Activated T-cell treated with anti-CD3 and anti-CD28 coated beads, Interleukin-2, amount 50 U/mL, for 72 hours (primary cell): ENCODE results near the gene COP1. TPM values are rescaled to one million over a fixed set of nuclear protein-coding genes. Genes with fewer than 3 reads are reported as not detected.

Experiments
- ATAC-seq, 2 donors: fragments of 150-1000 bp; cut with Tn5 transposase; replicated peaks in 1 of 2; 2 replicates each; pipeline ENCODE4 v1.10.0; 2021; ENCODE audit warnings: moderate library complexity in 2 of 2, mild to moderate bottlenecking in 1 of 2
- DNase-seq, 2 donors: peaks; one replicate each; pipeline ENCODE4 v3.0.0; 2021 to 2022; ENCODE audit warnings: mixed read lengths in 1 of 2
- H3K27ac Mint-ChIP-seq: one replicate; pipeline ENCODE4 v1.8.0; 2022; ENCODE audit warnings: mild to moderate bottlenecking, moderate library complexity, mixed read lengths
- H3K27me3 Mint-ChIP-seq: one replicate; pipeline ENCODE4 v1.8.0; 2022; ENCODE audit warnings: low read depth, mixed read lengths
- H3K36me3 Mint-ChIP-seq, 2 donors: one replicate each; pipeline ENCODE4 v1.8.0; 2022; ENCODE audit warnings: mixed read lengths in 2 of 2, mild to moderate bottlenecking in 1 of 2; ENCODE audit not compliant: insufficient read depth in 2 of 2
- H3K4me1 Mint-ChIP-seq: one replicate; pipeline ENCODE4 v1.8.0; 2022; ENCODE audit warnings: low read depth, mixed read lengths
- H3K4me3 Mint-ChIP-seq, 2 donors: one replicate each; pipeline ENCODE4 v1.8.0; 2022; ENCODE audit warnings: mild to moderate bottlenecking in 2 of 2, mixed read lengths in 2 of 2, moderate library complexity in 2 of 2
- H3K9me3 Mint-ChIP-seq, 2 donors: one replicate each; pipeline ENCODE4 v1.8.0; 2022; ENCODE audit warnings: mixed read lengths in 2 of 2
- total RNA-seq, 2 donors: library from RNA; stranded (reverse); gene quantifications; one replicate each; pipeline ENCODE4 v1.2.3, GENCODE V29; 2022

COP1 gene
- total RNA-seq, 2 donors from 2014 or later = 53.5 to 56.8 TPM

- Mint-ChIP-seq H3K9me3 (peaks cover 3 to 4% of the 10 kb centered on the region in 2 donors), H3K36me3 (peaks cover 14 to 45% of the 10 kb centered on the region in 2 donors), H3K27ac (no peak overlapping the region), H3K27me3 (no peaks in the 10 kb centered on the region), H3K4me1 (peaks cover 4% of the 10 kb centered on the region), H3K4me3 (no peak overlapping the region)
- DNase-seq (no peak), ATAC-seq (no peak)
Measured at GRCh38 chr1:175947771-175948170, 259.3 kb downstream of the COP1 start.

- ATAC-seq = no peak
- Mint-ChIP-seq H3K4me1 (no peaks in the 10 kb centered on the region), H3K36me3 (peaks cover 16 to 41% of the 10 kb centered on the region in 2 donors), H3K9me3 (no peaks in the 10 kb centered on the region), H3K27ac (no peak overlapping the region), H3K27me3 (no peaks in the 10 kb centered on the region), H3K4me3 (no peak overlapping the region)
- no peak for DNase-seq
Measured at GRCh38 chr1:175944591-175944990, 262.5 kb downstream of the COP1 start.

- Mint-ChIP-seq H3K27ac (no peak overlapping the region), H3K9me3 (peaks cover 0 to 2% of the 10 kb centered on the region in 2 donors), H3K36me3 (peaks cover 10 to 24% of the 10 kb centered on the region in 2 donors), H3K4me1 (no peaks in the 10 kb centered on the region), H3K27me3 (no peaks in the 10 kb centered on the region), H3K4me3 (no peak overlapping the region)
- ATAC-seq = no peak
- DNase-seq = no peak
Measured at GRCh38 chr1:175941164-175941563, 265.9 kb downstream of the COP1 start.

- DNase-seq = no peak
- H3K36me3 Mint-ChIP-seq = peaks cover 11 to 13% of the 10 kb centered on the region in 2 donors
- no peaks in the 10 kb centered on the region for H3K27me3 Mint-ChIP-seq
- H3K4me3 Mint-ChIP-seq = no peak overlapping the region
- peaks cover 2 to 3% of the 10 kb centered on the region in 2 donors for H3K9me3 Mint-ChIP-seq
- H3K4me1 Mint-ChIP-seq = no peaks in the 10 kb centered on the region
- no peak overlapping the region for H3K27ac Mint-ChIP-seq
- ATAC-seq = no peak
Measured at GRCh38 chr1:175936736-175937135, 270.4 kb downstream of the COP1 start.

GRCh38 chr1:175935566-175936115 lies 271.4 kb downstream of the COP1 start:
- H3K4me3 Mint-ChIP-seq = no peak overlapping the region
- H3K9me3 Mint-ChIP-seq = peaks cover 2 to 3% of the 10 kb centered on the region in 2 donors
- H3K27ac Mint-ChIP-seq = no peak overlapping the region
- ATAC-seq (no peak), DNase-seq (no peak)
- no peaks in the 10 kb centered on the region for H3K27me3 Mint-ChIP-seq
- no peaks in the 10 kb centered on the region for H3K4me1 Mint-ChIP-seq
- peaks cover 6 to 9% of the 10 kb centered on the region in 2 donors for H3K36me3 Mint-ChIP-seq

- Mint-ChIP-seq H3K4me3 (no peak overlapping the region), H3K27me3 (no peaks in the 10 kb centered on the region), H3K9me3 (peaks cover 2 to 3% of the 10 kb centered on the region in 2 donors), H3K36me3 (peaks cover 5 to 9% of the 10 kb centered on the region in 2 donors), H3K4me1 (no peaks in the 10 kb centered on the region), H3K27ac (no peak overlapping the region)
- DNase-seq (no peak), ATAC-seq (no peak)
Measured at GRCh38 chr1:175935166-175935565, 271.9 kb downstream of the COP1 start.

- DNase-seq (no peak), ATAC-seq (no peak)
- Mint-ChIP-seq H3K4me3 (no peak overlapping the region), H3K4me1 (no peaks in the 10 kb centered on the region), H3K27ac (no peak overlapping the region), H3K27me3 (no peaks in the 10 kb centered on the region), H3K9me3 (peaks cover 2 to 3% of the 10 kb centered on the region in 2 donors), H3K36me3 (peaks cover 4 to 15% of the 10 kb centered on the region in 2 donors)
Measured at GRCh38 chr1:175933801-175934200, 273.3 kb downstream of the COP1 start.

- Mint-ChIP-seq H3K4me3 (no peak overlapping the region), H3K4me1 (no peaks in the 10 kb centered on the region), H3K36me3 (peaks cover 12% of the 10 kb centered on the region in 2 donors), H3K27ac (no peak overlapping the region), H3K9me3 (peaks cover 3% of the 10 kb centered on the region in 2 donors), H3K27me3 (no peaks in the 10 kb centered on the region)
- no peak for ATAC-seq
- no peak for DNase-seq
Measured at GRCh38 chr1:175927944-175928343, 279.1 kb downstream of the COP1 start.

GRCh38 chr1:175922254-175922881 lies 284.7 kb downstream of the COP1 start:
- no peaks in the 10 kb centered on the region for H3K27me3 Mint-ChIP-seq
- peaks cover 8 to 10% of the 10 kb centered on the region in 2 donors for H3K36me3 Mint-ChIP-seq
- peaks cover 0 to 3% of the 10 kb centered on the region in 2 donors for H3K9me3 Mint-ChIP-seq

GRCh38 chr1:175920381-175920780 lies 286.7 kb downstream of the COP1 start:
- ATAC-seq (no peak), DNase-seq (no peak)
- Mint-ChIP-seq H3K27ac (no peak overlapping the region), H3K27me3 (no peaks in the 10 kb centered on the region), H3K9me3 (peaks cover 4 to 5% of the 10 kb centered on the region in 2 donors), H3K4me3 (no peak overlapping the region), H3K36me3 (peaks cover 9 to 10% of the 10 kb centered on the region in 2 donors), H3K4me1 (no peaks in the 10 kb centered on the region)

More at GRCh38 chr1:175922254-175922881, 284.7 kb downstream of the COP1 start:
- DNase-seq (no peak), ATAC-seq (no peak)
- H3K4me1 Mint-ChIP-seq = no peaks in the 10 kb centered on the region
- H3K4me3 Mint-ChIP-seq = no peak overlapping the region
- peak overlapping the region; percentile 7 for H3K27ac Mint-ChIP-seq

- Mint-ChIP-seq H3K36me3 (peaks cover 6 to 8% of the 10 kb centered on the region in 2 donors), H3K4me3 (no peak overlapping the region), H3K4me1 (no peaks in the 10 kb centered on the region), H3K9me3 (peaks cover 4 to 9% of the 10 kb centered on the region in 2 donors), H3K27me3 (no peaks in the 10 kb centered on the region), H3K27ac (no peak overlapping the region)
- ATAC-seq = no peak
- DNase-seq = no peak
Measured at GRCh38 chr1:175919001-175919400, 288.1 kb downstream of the COP1 start.

- no peak for DNase-seq
- Mint-ChIP-seq H3K4me3 (no peak overlapping the region), H3K36me3 (peaks cover 6 to 10% of the 10 kb centered on the region in 2 donors), H3K27ac (no peak overlapping the region), H3K27me3 (no peaks in the 10 kb centered on the region), H3K4me1 (no peaks in the 10 kb centered on the region), H3K9me3 (peaks cover 4 to 13% of the 10 kb centered on the region in 2 donors)
- ATAC-seq = no peak
Measured at GRCh38 chr1:175918364-175918801, 288.7 kb downstream of the COP1 start.

GRCh38 chr1:175914115-175914514 lies 293.0 kb downstream of the COP1 start:
- peaks cover 4 to 29% of the 10 kb centered on the region in 2 donors for H3K9me3 Mint-ChIP-seq
- H3K27me3 Mint-ChIP-seq = no peaks in the 10 kb centered on the region
- no peaks in the 10 kb centered on the region for H3K4me1 Mint-ChIP-seq
- ATAC-seq (no peak), DNase-seq (no peak)
- peaks cover 20 to 24% of the 10 kb centered on the region in 2 donors for H3K36me3 Mint-ChIP-seq
- no peak overlapping the region for H3K4me3 Mint-ChIP-seq
- H3K27ac Mint-ChIP-seq = no peak overlapping the region
